Uterus (tissue), 4 donors: ENCODE measurements around the gene MAPT. TPM values are rescaled to one million over a fixed set of nuclear protein-coding genes. Genes with fewer than 3 reads are reported as not detected.

Source experiments
- DNase-seq, 2 donors: peaks; one replicate each; pipeline ENCODE4 v3.0.0-alpha.2; 2019 to 2020
- H3K27ac ChIP-seq, 2 donors: fragments of 200-600 bp; sonication (generic); 1 replicate in 1 of 2; 2 replicates in 1 of 2; pipeline ENCODE4 v1.5.1; 2016 to 2018
- H3K27me3 ChIP-seq, 2 donors: fragments of 200-600 bp; sonication (generic); one replicate each; pipeline ENCODE4 v1.5.1; 2018 to 2019; ENCODE audit warnings: control low read depth in 1 of 2
- H3K36me3 ChIP-seq, 2 donors: fragments of 200-600 bp; sonication (generic); one replicate each; pipeline ENCODE4 v1.5.1; 2019; ENCODE audit warnings: control low read depth in 1 of 2
- H3K4me1 ChIP-seq, 2 donors: fragments of 200-600 bp; sonication (generic); one replicate each; pipeline ENCODE4 v1.5.1; 2018 to 2019; ENCODE audit warnings: control low read depth in 1 of 2
- H3K4me3 ChIP-seq, 2 donors: fragments of 200-600 bp; sonication (generic); 1 replicate in 1 of 2; 2 replicates in 1 of 2; pipeline ENCODE4 v1.5.1; 2018 to 2019; ENCODE audit warnings: mild to moderate bottlenecking in 1 of 2
- H3K9me3 ChIP-seq, 2 donors: fragments of 200-600 bp; sonication (generic); one replicate each; pipeline ENCODE4 v1.5.1; 2019; ENCODE audit warnings: control low read depth in 1 of 2
- CTCF ChIP-seq, 4 experiments: fragments of 200-600 bp in 2 of 4; fragments of 450-650 bp in 2 of 4; sonication (generic) in 2 of 4; IDR thresholded peaks; one replicate each; pipeline ENCODE4 v1.5.1; 2016 to 2019; ENCODE audit warnings: antibody characterized with exemption in 4 of 4, mild to moderate bottlenecking in 2 of 4, moderate library complexity in 1 of 4
- POLR2A ChIP-seq, 2 donors: fragments of 450-650 bp; IDR thresholded peaks; one replicate each; pipeline ENCODE4 v1.6.1; 2016; ENCODE audit warnings: antibody characterized with exemption in 2 of 2, mild to moderate bottlenecking in 1 of 2, moderate library complexity in 1 of 2
- intact Hi-C: fragments of 100-400 bp; cut with DNase I; formaldehyde crosslinking; loops from one replicate; pipeline ENCODE4 v1.15.1; 2023; ENCODE audit warnings: low total_unique reads
- total RNA-seq, 4 donors: library from RNA; depleted of rRNA in 3 of 4; stranded (reverse); fragments of >200 nt in 3 of 4; gene quantifications; one replicate each; pipeline versions ENCODE4 v1.1.0 to v1.2.4, GENCODE V29; 2014 to 2023
- donor health status: DM: yes; HTN: yes; CAD: no.

Gene MAPT
- total RNA-seq, 4 donors from 2014 or later = 0.26 to 4.1 (median 1.5) TPM; not detected in 1

- H3K4me1 ChIP-seq = no peaks in the 10 kb centered on the region
- no peaks in the 10 kb centered on the region for H3K36me3 ChIP-seq
- no peak for DNase-seq
- no peak overlapping the region for H3K4me3 ChIP-seq
- H3K27me3 ChIP-seq = no peaks in the 10 kb centered on the region
- H3K27ac ChIP-seq = no peak overlapping the region
- TF ChIP-seq POLR2A (IDR thresholded peaks at IDR 0.05) = no peak
- intact Hi-C loops = no loop called here
- H3K9me3 ChIP-seq = no peaks in the 10 kb centered on the region
Observed at GRCh38 chr17:45849536-45849990, 44.8 kb upstream of the MAPT start.

- Histone ChIP-seq H3K27ac (no peak overlapping the region), H3K27me3 (no peaks in the 10 kb centered on the region), H3K9me3 (no peaks in the 10 kb centered on the region), H3K36me3 (no peaks in the 10 kb centered on the region), H3K4me3 (no peak overlapping the region), H3K4me1 (no peaks in the 10 kb centered on the region)
- TF ChIP-seq POLR2A (IDR thresholded peaks at IDR 0.05) = no peak
- TF ChIP-seq CTCF (IDR thresholded peaks at IDR 0.05) = no peak
- intact Hi-C loops = no loop called here
- no peak for DNase-seq
Observed at GRCh38 chr17:45850011-45850410, 44.3 kb upstream of the MAPT start.

- Histone ChIP-seq H3K4me1 (no peaks in the 10 kb centered on the region), H3K27ac (no peak overlapping the region), H3K36me3 (no peaks in the 10 kb centered on the region), H3K4me3 (no peak overlapping the region), H3K27me3 (no peaks in the 10 kb centered on the region), H3K9me3 (no peaks in the 10 kb centered on the region)
- TF ChIP-seq POLR2A (IDR thresholded peaks at IDR 0.05) (no peak), CTCF (IDR thresholded peaks at IDR 0.05) (no peak)
- no peak for DNase-seq
- intact Hi-C loops = no loop called here
Observed at GRCh38 chr17:45850468-45850867, 43.9 kb upstream of the MAPT start.

GRCh38 chr17:45851022-45851421 lies 43.3 kb upstream of the MAPT start:
- TF ChIP-seq POLR2A (IDR thresholded peaks at IDR 0.05) (no peak), CTCF (IDR thresholded peaks at IDR 0.05) (no peak)
- no peaks in the 10 kb centered on the region for H3K36me3 ChIP-seq
- H3K9me3 ChIP-seq = no peaks in the 10 kb centered on the region
- H3K4me3 ChIP-seq = no peak overlapping the region
- DNase-seq = no peak
- H3K4me1 ChIP-seq = no peaks in the 10 kb centered on the region
- no peak overlapping the region for H3K27ac ChIP-seq
- intact Hi-C loops = no loop called here
- no peaks in the 10 kb centered on the region for H3K27me3 ChIP-seq

GRCh38 chr17:45851464-45851863 lies 42.9 kb upstream of the MAPT start:
- Histone ChIP-seq H3K27ac (no peak overlapping the region), H3K4me1 (no peaks in the 10 kb centered on the region), H3K27me3 (no peaks in the 10 kb centered on the region), H3K9me3 (no peaks in the 10 kb centered on the region), H3K4me3 (no peak overlapping the region), H3K36me3 (no peaks in the 10 kb centered on the region)
- no peak for TF ChIP-seq CTCF (IDR thresholded peaks at IDR 0.05)
- intact Hi-C loops = no loop called here
- DNase-seq = no peak

- H3K27me3 ChIP-seq = no peaks in the 10 kb centered on the region
- no peaks in the 10 kb centered on the region for H3K9me3 ChIP-seq
- intact Hi-C loops = no loop called here
- no peaks in the 10 kb centered on the region for H3K36me3 ChIP-seq
- H3K27ac ChIP-seq = no peak overlapping the region
- no peak for DNase-seq
- H3K4me1 ChIP-seq = no peaks in the 10 kb centered on the region
- TF ChIP-seq POLR2A (IDR thresholded peaks at IDR 0.05) (no peak), CTCF (IDR thresholded peaks at IDR 0.05) (no peak)
- no peak overlapping the region for H3K4me3 ChIP-seq
Observed at GRCh38 chr17:45851873-45852272, 42.5 kb upstream of the MAPT start.
